GM12878 (cell line): ENCODE measurements around the gene GDA. TPM values are rescaled to one million over a fixed set of nuclear protein-coding genes. Genes with fewer than 3 reads are reported as not detected.
A peak's percentile ranks its signal among the peaks of the same experiment; 100 is the strongest.

Experiments used
- BACH1 ChIP-seq: fragments of 450-650 bp; IDR thresholded peaks from 2 replicates; pipeline ENCODE4 v1.6.1; 2017; ENCODE audit warnings: mild to moderate bottlenecking, borderline replicate concordance
- BHLHE40 ChIP-seq, 2 experiments: fragments of 450-650 bp in 1 of 2; IDR thresholded peaks; 2 replicates each; pipeline ENCODE4 v1.6.1; 2011 to 2017; ENCODE audit warnings: low read depth in 2 of 2, borderline replicate concordance in 1 of 2, improper control_type of control experiment in 1 of 2, low read length in 1 of 2, mild to moderate bottlenecking in 1 of 2
- CBX5 ChIP-seq: sonication (generic); IDR thresholded peaks from 2 replicates; pipeline ENCODE4 v1.6.1; 2016; ENCODE audit warnings: low read depth, moderate library complexity, mild to moderate bottlenecking, inconsistent platforms
- CREM ChIP-seq: IDR thresholded peaks from 2 replicates; pipeline ENCODE4 v1.6.1; 2014; ENCODE audit warnings: antibody characterized with exemption, low read depth
- E4F1 ChIP-seq: fragments of 450-650 bp; IDR thresholded peaks from 2 replicates; pipeline ENCODE4 v1.6.1; 2018; ENCODE audit warnings: borderline replicate concordance, mild to moderate bottlenecking; ENCODE audit not compliant: partially characterized antibody
- HDAC6 ChIP-seq: fragments of 200-600 bp; sonication (generic); IDR thresholded peaks from one replicate; pipeline ENCODE4 v1.8.0; 2017; ENCODE audit warnings: antibody characterized with exemption; ENCODE audit not compliant: unreplicated experiment
- IKZF1 ChIP-seq: fragments of 450-650 bp; conservative IDR thresholded peaks from 2 replicates; pipeline ENCODE4 v1.6.1; 2017; ENCODE audit warnings: antibody characterized with exemption, mild to moderate bottlenecking
- NFIC ChIP-seq: IDR thresholded peaks from 2 replicates; pipeline ENCODE4 v1.6.1; 2012; ENCODE audit warnings: low read depth, mild to moderate bottlenecking, inconsistent platforms, low read length, moderate library complexity
- PBX3 ChIP-seq: IDR thresholded peaks from 2 replicates; pipeline ENCODE4 v1.6.1; 2011; ENCODE audit warnings: mild to moderate bottlenecking, low read depth, low read length, moderate library complexity; ENCODE audit not compliant: insufficient replicate concordance
- ZNF622 ChIP-seq: fragments of 450-650 bp; IDR thresholded peaks from 2 replicates; pipeline ENCODE4 v1.6.1; 2017; ENCODE audit warnings: mild to moderate bottlenecking, inconsistent platforms
- ZNF687 ChIP-seq: fragments of 450-650 bp; IDR thresholded peaks from 2 replicates; pipeline ENCODE4 v1.6.1; 2017; ENCODE audit warnings: mild to moderate bottlenecking, moderate library complexity
- polyA plus RNA-seq, 11 experiments: library from polyadenylated mRNA; depleted of rRNA in 4 of 11; unstranded in 6 of 11; stranded (reverse) in 5 of 11; fragments of >200 nt; fragmentation: Nextera tagmentation in 4 of 11; fragmentation: Illumina TruSeq in 1 of 11; extraction: Ambion mirVana in 4 of 11; extraction: Trizol in 1 of 11; gene quantifications; 1 replicate in 1 of 11; 2 replicates in 10 of 11; pipeline versions ENCODE4 v1.2.1 to v1.2.3, GENCODE V29; 2011 to 2016; ENCODE audit warnings: inconsistent platforms in 2 of 11, missing spikeins in 2 of 11, low read depth in 1 of 11
- total RNA-seq, 4 experiments: library from RNA; depleted of rRNA in 3 of 4; stranded (reverse); fragments of >200 nt in 3 of 4; fragmentation: Illumina TruSeq in 1 of 4; extraction: Trizol in 1 of 4; gene quantifications; 2 replicates each; pipeline versions ENCODE4 v1.2.1 to v1.2.3, GENCODE V29; 2013 to 2021
- TF ChIP-seq, protein P1 (sequence below): IDR thresholded peaks from 2 replicates; pipeline ENCODE4 v1.6.1; 2012; ENCODE audit warnings: improper control_type of control experiment, low read depth, low read length; ENCODE audit not compliant: insufficient replicate concordance

Gene GDA
- total and polyA plus RNA-seq, 10 of the 15 experiments (the other 5 are each of a cell fraction or from before 2014, with no cell fraction given): 0.19 to 17.9 (median 0.48) TPM; not detected in 2

DNA sequence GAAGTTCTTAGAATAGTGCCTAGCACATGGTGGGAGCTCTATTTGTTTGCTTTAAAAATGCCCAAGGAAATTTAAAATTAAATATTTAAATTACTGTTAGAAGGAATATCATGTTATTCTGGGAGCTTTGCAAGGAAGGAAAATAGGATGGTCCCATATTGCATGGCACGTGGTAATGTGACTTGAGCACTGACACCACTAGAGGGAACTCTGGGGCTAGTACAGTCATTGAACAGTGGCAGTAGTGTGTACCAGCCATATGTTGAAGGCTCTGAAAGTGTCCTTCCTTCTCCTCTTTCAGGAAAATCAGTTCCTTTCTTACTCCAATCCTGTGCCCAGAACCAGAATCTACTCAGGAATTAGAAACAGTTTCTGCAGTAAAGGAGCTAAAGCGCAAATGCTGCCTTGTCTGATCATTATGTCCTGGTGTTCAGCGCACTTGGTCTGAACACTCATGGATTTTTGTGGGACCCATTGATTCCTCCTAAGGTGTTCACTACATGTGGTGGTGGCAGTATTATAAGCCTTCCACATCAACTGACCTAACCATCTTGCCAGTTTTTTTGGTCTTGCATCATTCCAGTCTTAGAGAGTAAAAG lies 54.1 kb downstream of the GDA start (continued):
- TF ChIP-seq IKZF1 (0 out of 2 replicates have a peak, but pooled peaks have one; percentile 5), CBX5 (no peak), HDAC6 (no peak), PBX3 (no peak), ZNF687 (0 out of 2 replicates have a peak, but pooled peaks have one; percentile 38), BHLHE40 (IDR thresholded peaks at IDR 0.05; ENCODE audit: borderline replicate concordance in 1 of 2, low read depth in 2 of 2, low read length in 1 of 2) (peak; percentile 40 to 42; a peak in 1 of 4 replicates), E4F1 (no peak), BACH1 (no peak), NFIC (no peak), ZNF622 (no peak), CREM (no peak)
- TF ChIP-seq, protein P1, sequence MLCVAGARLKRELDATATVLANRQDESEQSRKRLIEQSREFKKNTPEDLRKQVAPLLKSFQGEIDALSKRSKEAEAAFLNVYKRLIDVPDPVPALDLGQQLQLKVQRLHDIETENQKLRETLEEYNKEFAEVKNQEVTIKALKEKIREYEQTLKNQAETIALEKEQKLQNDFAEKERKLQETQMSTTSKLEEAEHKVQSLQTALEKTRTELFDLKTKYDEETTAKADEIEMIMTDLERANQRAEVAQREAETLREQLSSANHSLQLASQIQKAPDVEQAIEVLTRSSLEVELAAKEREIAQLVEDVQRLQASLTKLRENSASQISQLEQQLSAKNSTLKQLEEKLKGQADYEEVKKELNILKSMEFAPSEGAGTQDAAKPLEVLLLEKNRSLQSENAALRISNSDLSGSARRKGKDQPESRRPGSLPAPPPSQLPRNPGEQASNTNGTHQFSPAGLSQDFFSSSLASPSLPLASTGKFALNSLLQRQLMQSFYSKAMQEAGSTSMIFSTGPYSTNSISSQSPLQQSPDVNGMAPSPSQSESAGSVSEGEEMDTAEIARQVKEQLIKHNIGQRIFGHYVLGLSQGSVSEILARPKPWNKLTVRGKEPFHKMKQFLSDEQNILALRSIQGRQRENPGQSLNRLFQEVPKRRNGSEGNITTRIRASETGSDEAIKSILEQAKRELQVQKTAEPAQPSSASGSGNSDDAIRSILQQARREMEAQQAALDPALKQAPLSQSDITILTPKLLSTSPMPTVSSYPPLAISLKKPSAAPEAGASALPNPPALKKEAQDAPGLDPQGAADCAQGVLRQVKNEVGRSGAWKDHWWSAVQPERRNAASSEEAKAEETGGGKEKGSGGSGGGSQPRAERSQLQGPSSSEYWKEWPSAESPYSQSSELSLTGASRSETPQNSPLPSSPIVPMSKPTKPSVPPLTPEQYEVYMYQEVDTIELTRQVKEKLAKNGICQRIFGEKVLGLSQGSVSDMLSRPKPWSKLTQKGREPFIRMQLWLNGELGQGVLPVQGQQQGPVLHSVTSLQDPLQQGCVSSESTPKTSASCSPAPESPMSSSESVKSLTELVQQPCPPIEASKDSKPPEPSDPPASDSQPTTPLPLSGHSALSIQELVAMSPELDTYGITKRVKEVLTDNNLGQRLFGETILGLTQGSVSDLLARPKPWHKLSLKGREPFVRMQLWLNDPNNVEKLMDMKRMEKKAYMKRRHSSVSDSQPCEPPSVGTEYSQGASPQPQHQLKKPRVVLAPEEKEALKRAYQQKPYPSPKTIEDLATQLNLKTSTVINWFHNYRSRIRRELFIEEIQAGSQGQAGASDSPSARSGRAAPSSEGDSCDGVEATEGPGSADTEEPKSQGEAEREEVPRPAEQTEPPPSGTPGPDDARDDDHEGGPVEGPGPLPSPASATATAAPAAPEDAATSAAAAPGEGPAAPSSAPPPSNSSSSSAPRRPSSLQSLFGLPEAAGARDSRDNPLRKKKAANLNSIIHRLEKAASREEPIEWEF: no peak
